ENCODE measurements around the gene AVL9. TPM values are rescaled to one million over a fixed set of nuclear protein-coding genes. Genes with fewer than 3 reads are reported as not detected.

Gene AVL9
- total RNA-seq, 1 experiment from 2014 or later = 86.6 TPM

- TF ChIP-seq, protein P1, sequence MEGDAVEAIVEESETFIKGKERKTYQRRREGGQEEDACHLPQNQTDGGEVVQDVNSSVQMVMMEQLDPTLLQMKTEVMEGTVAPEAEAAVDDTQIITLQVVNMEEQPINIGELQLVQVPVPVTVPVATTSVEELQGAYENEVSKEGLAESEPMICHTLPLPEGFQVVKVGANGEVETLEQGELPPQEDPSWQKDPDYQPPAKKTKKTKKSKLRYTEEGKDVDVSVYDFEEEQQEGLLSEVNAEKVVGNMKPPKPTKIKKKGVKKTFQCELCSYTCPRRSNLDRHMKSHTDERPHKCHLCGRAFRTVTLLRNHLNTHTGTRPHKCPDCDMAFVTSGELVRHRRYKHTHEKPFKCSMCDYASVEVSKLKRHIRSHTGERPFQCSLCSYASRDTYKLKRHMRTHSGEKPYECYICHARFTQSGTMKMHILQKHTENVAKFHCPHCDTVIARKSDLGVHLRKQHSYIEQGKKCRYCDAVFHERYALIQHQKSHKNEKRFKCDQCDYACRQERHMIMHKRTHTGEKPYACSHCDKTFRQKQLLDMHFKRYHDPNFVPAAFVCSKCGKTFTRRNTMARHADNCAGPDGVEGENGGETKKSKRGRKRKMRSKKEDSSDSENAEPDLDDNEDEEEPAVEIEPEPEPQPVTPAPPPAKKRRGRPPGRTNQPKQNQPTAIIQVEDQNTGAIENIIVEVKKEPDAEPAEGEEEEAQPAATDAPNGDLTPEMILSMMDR (IDR thresholded peaks at IDR 0.05; ENCODE audit: unreplicated experiment) = no peak
- Mint-ChIP-seq H3K9me3 (ENCODE audit: low read depth, unreplicated experiment) (no peaks in the 10 kb centered on the region), H3K4me1 (ENCODE audit: low read depth, unreplicated experiment) (peaks cover 14% of the 10 kb centered on the region), H3K4me3 (ENCODE audit: low read depth, unreplicated experiment) (no peak overlapping the region), H3K27me3 (ENCODE audit: unreplicated experiment) (no peaks in the 10 kb centered on the region), H3K27ac (ENCODE audit: unreplicated experiment) (no peak overlapping the region), H3K36me3 (ENCODE audit: insufficient read depth, unreplicated experiment) (peaks cover 30% of the 10 kb centered on the region)
- CTCF ChIA-PET = interaction anchor here (1.0 to 1.1 kb wide), 2 partner anchors 10 to 12 kb away, joined by 3 to 5 read pairs; no protein-coding TSS in a partner anchor
- intact Hi-C loops (cut with micrococcal nuclease; ENCODE audit: unreplicated experiment) = no loop called here
- no TSS peak for BruUV-seq (replicated peaks)
- DNase-seq = no peak
Observed at GRCh38 chr7:32564542-32564941, 69.3 kb downstream of the AVL9 start.

DNA sequence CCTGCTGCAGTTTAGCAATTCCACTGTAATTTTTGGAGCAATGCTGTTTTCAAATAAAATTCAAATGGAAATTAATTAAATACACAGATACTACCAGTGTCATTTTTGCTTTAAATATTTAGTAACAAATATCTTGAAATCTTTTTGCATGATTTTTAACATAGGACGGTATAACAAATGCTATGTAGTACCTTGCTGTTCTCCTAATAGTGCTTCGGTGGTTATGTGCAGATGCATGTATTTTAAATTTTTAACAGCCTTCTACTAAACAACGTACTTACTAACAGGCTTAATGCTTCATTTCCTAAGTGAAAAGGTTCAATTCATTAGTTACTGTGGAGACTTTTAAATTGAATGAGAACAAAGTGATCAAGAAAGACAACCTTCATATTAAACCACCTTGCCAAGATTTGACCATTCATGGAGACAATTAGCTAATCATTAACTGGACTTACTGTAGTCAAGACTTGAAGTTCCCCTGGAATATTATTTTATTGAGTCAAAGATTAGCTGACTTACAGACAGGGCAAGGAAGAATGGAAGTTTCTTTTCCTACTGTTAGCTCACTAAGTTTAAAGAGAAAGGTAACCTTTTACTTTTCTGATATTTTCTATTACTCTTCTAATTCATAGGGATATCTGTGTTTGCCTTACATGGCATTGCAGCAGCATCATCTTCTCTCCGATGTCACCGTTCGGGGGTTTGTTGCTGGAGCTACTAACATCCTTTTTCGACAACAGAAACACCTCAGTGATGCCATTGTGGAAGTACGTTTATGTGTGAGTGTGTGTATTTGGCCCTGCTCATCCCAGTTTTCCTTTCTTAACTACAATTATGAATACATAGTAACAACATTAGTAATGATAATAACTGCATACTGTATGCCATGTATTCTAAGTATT is 74.3 kb downstream of the AVL9 start:
- TF ChIP-seq, protein P1 (IDR thresholded peaks at IDR 0.05; ENCODE audit: unreplicated experiment) = no peak
- Mint-ChIP-seq H3K27me3 (ENCODE audit: unreplicated experiment) (no peaks in the 10 kb centered on the region), H3K9me3 (ENCODE audit: low read depth, unreplicated experiment) (no peaks in the 10 kb centered on the region), H3K4me3 (ENCODE audit: low read depth, unreplicated experiment) (peak overlapping the region; percentile 20), H3K36me3 (ENCODE audit: insufficient read depth, unreplicated experiment) (peaks cover 66% of the 10 kb centered on the region), H3K27ac (ENCODE audit: unreplicated experiment) (peak overlapping the region; percentile 72), H3K4me1 (ENCODE audit: low read depth, unreplicated experiment) (peaks cover 16% of the 10 kb centered on the region)
- BruUV-seq (replicated peaks) = no TSS peak
- CTCF ChIA-PET = interaction anchor here (0.6 to 1.2 kb wide), 2 partner anchors 74 to 80 kb away, joined by 4 to 7 read pairs; partner anchors contain the start of genes AVL9 and LSM5
- intact Hi-C loops (cut with micrococcal nuclease; ENCODE audit: unreplicated experiment) = loop anchor here (2.0 kb wide), 1 partner anchor 79 kb away; the partner anchor contains the start of gene LSM5
- no peak for DNase-seq

GRCh38 chr7:32573110-32573687 is 77.9 kb downstream of the AVL9 start:
- H3K4me3 Mint-ChIP-seq (ENCODE audit: low read depth, unreplicated experiment) = no peak overlapping the region
- TF ChIP-seq, protein P1 (IDR thresholded peaks at IDR 0.05; ENCODE audit: unreplicated experiment) = no peak
- DNase-seq = no peak
- H3K36me3 Mint-ChIP-seq (ENCODE audit: insufficient read depth, unreplicated experiment) = peaks cover 82% of the 10 kb centered on the region
- no peaks in the 10 kb centered on the region for H3K27me3 Mint-ChIP-seq (ENCODE audit: unreplicated experiment)
- H3K27ac Mint-ChIP-seq (ENCODE audit: unreplicated experiment) = no peak overlapping the region
- H3K9me3 Mint-ChIP-seq (ENCODE audit: low read depth, unreplicated experiment) = no peaks in the 10 kb centered on the region
- BruUV-seq (replicated peaks) = no TSS peak
- intact Hi-C loops (cut with micrococcal nuclease; ENCODE audit: unreplicated experiment) = no loop called here
- peaks cover 24% of the 10 kb centered on the region for H3K4me1 Mint-ChIP-seq (ENCODE audit: low read depth, unreplicated experiment)
- CTCF ChIA-PET = no interaction called here

DNA sequence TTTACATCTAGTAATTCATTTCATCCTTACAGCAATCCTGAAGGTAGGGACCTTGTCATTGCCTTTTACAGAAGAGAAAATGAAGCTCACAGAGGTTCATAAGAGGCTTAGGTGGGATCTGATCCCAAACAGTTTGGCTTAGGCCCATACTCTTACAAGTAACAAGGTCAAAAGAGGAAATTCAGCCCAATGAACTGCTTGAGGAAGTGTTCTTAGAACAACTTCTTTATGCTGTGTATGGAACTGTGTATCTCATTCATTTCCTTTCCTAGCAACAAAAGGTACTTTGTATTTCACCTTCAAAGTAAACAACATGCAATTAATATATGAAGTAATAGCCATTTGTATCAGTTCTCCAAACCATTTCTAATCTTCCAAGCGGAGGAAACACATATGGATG is 79.3 kb downstream of the AVL9 start:
- Mint-ChIP-seq H3K9me3 (ENCODE audit: low read depth, unreplicated experiment) (no peaks in the 10 kb centered on the region), H3K36me3 (ENCODE audit: insufficient read depth, unreplicated experiment) (peaks cover 82% of the 10 kb centered on the region)
- CTCF ChIA-PET = interaction anchor here (0.6 to 1.8 kb wide), 3 partner anchors 10 to 1396 kb away, joined by 3 to 5 read pairs (median 4); no protein-coding TSS in a partner anchor

More for the DNA sequence above, 79.3 kb downstream of the AVL9 start:
- TF ChIP-seq, protein P1 (IDR thresholded peaks at IDR 0.05; ENCODE audit: unreplicated experiment) = no peak
- H3K4me1 Mint-ChIP-seq (ENCODE audit: low read depth, unreplicated experiment) = peaks cover 16% of the 10 kb centered on the region
- H3K4me3 Mint-ChIP-seq (ENCODE audit: low read depth, unreplicated experiment) = no peak overlapping the region
- DNase-seq = no peak
- no TSS peak for BruUV-seq (replicated peaks)
- intact Hi-C loops (cut with micrococcal nuclease; ENCODE audit: unreplicated experiment) = no loop called here
- no peak overlapping the region for H3K27ac Mint-ChIP-seq (ENCODE audit: unreplicated experiment)
- no peaks in the 10 kb centered on the region for H3K27me3 Mint-ChIP-seq (ENCODE audit: unreplicated experiment)
